Thyroid gland (tissue), 4 donors: ENCODE measurements around the gene RAB36. TPM values are rescaled to one million over a fixed set of nuclear protein-coding genes. Genes with fewer than 3 reads are reported as not detected.

Experiments
- DNase-seq, 2 donors: peaks; one replicate each; pipeline ENCODE4 v3.0.0-alpha.2; 2019
- H3K27ac ChIP-seq, 3 donors: fragments of 200-600 bp; sonication (generic); 1 replicate in 2 of 3; 2 replicates in 1 of 3; pipeline ENCODE4 v1.5.1; 2016 to 2019; ENCODE audit warnings: mild to moderate bottlenecking in 1 of 3, moderate library complexity in 1 of 3
- H3K27me3 ChIP-seq: fragments of 200-600 bp; sonication (generic); one replicate; pipeline ENCODE4 v1.5.1; 2019
- H3K36me3 ChIP-seq, 2 donors: fragments of 200-600 bp; sonication (generic); one replicate each; pipeline ENCODE4 v1.5.1; 2016 to 2019
- H3K4me1 ChIP-seq, 2 donors: fragments of 200-600 bp; sonication (generic); one replicate each; pipeline ENCODE4 v1.5.1; 2017 to 2019
- H3K4me3 ChIP-seq, 3 donors: fragments of 200-600 bp; sonication (generic); replicated peaks in 1 of 3; 1 replicate in 2 of 3; 2 replicates in 1 of 3; pipeline ENCODE4 v1.5.1; 2016; ENCODE audit warnings: mild to moderate bottlenecking in 1 of 3
- H3K9me3 ChIP-seq: fragments of 200-600 bp; sonication (generic); one replicate; pipeline ENCODE4 v1.5.1; 2017
- POLR2A ChIP-seq, 2 donors: fragments of 450-650 bp; IDR thresholded peaks; one replicate each; pipeline ENCODE4 v1.6.1; 2017; ENCODE audit warnings: antibody characterized with exemption in 2 of 2, mild to moderate bottlenecking in 2 of 2, moderate library complexity in 1 of 2
- WGBS, 2 donors: methylation state at CpG; one replicate each; pipeline ENCODE4 v1.1.5; 2017; 5-methylcytosine and 5-hydroxymethylcytosine counted together
- intact Hi-C: fragments of 100-400 bp; cut with DNase I; formaldehyde crosslinking; loops from one replicate; pipeline ENCODE4 v1.15.1; 2023
- total RNA-seq, 4 donors: library from RNA; depleted of rRNA; stranded (reverse); fragments of >200 nt; gene quantifications; one replicate each; pipeline ENCODE4 v1.2.3, GENCODE V29; 2016
- TF ChIP-seq, protein P1 (sequence below), 6 experiments: fragments of 200-600 bp in 3 of 6; fragments of 450-650 bp in 3 of 6; sonication (generic) in 3 of 6; IDR thresholded peaks; one replicate each; pipeline ENCODE4 v1.5.1; 2016 to 2019; ENCODE audit warnings: antibody characterized with exemption in 6 of 6, mild to moderate bottlenecking in 2 of 6, inconsistent platforms in 1 of 6, moderate library complexity in 1 of 6

RAB36 gene
- total RNA-seq, 4 donors from 2014 or later = 10.9 to 33.4 (median 27.8) TPM

DNA sequence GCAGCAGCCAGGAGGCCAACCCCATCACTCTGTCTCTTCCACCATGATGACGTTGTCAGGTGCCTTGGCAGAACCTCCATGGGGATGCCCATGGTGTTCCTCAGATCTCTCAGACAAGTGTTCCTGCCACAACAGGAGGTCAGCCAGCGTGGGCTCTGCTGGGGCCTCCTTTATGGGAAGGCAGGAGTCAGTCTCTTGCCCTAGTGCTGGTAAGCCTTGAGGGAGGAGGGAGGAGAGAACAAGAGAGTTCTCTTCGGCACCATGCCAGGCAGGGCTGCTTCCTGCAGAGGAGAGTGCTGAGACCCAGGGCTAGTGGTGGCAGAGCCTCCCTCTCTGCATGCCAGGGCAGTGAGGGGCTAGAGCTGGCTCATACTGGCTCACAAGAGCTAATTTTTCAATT, 42.5 kb upstream of the RAB36 start:
- DNase-seq = peak; percentile 59 to 67
- Histone ChIP-seq H3K36me3 (no peaks in the 10 kb centered on the region), H3K27ac (no peak overlapping the region), H3K4me3 (no peak overlapping the region), H3K27me3 (no peaks in the 10 kb centered on the region), H3K9me3 (no peaks in the 10 kb centered on the region), H3K4me1 (peaks cover 22 to 43% of the 10 kb centered on the region in 2 donors)
- intact Hi-C loops = no loop called here
- WGBS, 2 donors = 81 to 83% methylated on average over 2 to 3 of the region's 3 CpGs
- TF ChIP-seq POLR2A (IDR thresholded peaks at IDR 0.05) = no peak
- TF ChIP-seq, protein P1, sequence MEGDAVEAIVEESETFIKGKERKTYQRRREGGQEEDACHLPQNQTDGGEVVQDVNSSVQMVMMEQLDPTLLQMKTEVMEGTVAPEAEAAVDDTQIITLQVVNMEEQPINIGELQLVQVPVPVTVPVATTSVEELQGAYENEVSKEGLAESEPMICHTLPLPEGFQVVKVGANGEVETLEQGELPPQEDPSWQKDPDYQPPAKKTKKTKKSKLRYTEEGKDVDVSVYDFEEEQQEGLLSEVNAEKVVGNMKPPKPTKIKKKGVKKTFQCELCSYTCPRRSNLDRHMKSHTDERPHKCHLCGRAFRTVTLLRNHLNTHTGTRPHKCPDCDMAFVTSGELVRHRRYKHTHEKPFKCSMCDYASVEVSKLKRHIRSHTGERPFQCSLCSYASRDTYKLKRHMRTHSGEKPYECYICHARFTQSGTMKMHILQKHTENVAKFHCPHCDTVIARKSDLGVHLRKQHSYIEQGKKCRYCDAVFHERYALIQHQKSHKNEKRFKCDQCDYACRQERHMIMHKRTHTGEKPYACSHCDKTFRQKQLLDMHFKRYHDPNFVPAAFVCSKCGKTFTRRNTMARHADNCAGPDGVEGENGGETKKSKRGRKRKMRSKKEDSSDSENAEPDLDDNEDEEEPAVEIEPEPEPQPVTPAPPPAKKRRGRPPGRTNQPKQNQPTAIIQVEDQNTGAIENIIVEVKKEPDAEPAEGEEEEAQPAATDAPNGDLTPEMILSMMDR (IDR thresholded peaks at IDR 0.05) = no peak

DNA sequence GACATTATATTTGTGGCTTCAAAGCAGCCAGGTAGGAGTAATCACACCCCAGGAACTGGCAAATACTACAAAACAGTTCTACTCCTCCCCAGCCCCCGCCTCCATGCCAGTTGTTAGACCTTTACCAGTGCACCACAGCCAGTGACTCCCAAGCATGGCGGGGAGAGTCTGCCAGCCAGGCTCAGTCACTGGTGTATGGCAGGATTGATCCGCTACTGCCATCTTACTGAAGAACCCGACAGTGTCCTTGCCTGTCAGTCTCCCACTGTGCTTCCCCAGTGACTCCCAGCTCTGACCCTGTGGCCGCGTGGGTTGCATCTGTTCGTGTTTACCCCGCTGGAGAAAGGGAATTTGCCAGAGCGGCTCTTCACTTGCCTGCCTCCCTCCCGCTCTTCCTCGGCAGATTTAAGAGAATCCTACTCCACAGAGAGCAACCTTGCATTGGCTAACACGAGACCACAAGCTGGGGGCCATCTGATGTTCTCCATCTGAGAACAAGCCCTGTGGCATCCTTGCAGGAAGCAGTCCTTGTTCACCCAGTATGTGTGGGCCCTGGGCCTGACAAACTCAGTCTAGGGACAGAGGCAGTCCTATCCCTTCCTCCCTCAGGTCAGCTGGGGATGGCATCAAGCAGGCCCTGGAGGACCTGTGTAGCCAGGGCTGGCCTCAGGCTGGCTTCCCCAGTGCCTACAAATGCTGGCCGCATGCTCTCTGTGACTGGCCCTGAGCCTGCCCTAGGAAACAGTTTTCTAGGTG, 41.9 kb upstream of the RAB36 start:
- TF ChIP-seq POLR2A (IDR thresholded peaks at IDR 0.05) = no peak
- TF ChIP-seq, protein P1 (IDR thresholded peaks at IDR 0.05) = no peak
- H3K36me3 ChIP-seq = no peaks in the 10 kb centered on the region
- DNase-seq = peak in 1 of 2 donors; percentile 17
- H3K4me1 ChIP-seq = peaks cover 16 to 37% of the 10 kb centered on the region in 2 donors
- no peak overlapping the region for H3K4me3 ChIP-seq
- H3K9me3 ChIP-seq = no peaks in the 10 kb centered on the region
- 90 to 94% methylated on average over 12 to 13 of the region's 13 CpGs for WGBS, 2 donors
- intact Hi-C loops = no loop called here
- H3K27ac ChIP-seq = no peak overlapping the region
- no peaks in the 10 kb centered on the region for H3K27me3 ChIP-seq

DNA sequence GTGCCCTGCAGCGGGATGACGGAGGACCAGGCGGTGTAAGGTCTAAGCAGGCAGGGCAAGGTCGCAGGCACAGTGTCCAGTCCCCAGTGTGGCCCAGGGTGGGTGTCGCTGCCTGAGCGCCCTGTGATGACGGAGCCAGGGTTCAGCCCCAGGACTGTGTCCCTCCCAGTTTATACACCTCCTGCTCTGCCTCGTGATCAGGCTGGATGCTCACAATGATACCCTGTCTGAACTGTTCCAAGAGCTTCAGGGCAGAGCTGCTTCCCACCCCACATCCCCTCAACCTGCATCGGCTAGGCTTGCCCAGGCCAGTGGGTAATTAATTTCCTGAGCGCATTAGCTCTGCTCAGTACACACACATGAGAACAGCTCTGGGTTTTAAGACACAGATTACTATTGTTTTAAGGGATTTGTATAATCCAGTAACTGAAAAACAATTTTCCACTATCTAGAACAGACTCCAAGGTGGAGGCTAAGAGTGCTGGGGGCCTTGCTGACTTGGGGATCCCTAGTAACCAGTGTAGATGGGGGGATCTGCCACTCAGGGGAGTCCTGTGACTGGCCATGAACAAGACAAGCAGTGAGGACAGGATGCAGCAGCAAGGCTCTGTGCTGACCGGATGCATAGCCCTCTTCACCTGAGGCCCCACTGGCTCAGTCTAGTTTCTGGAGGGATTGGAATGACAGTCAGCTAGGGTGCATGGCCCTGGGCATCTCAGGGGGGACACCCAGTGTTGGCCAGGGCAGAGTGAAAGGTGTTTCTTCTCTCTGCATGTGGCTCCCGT, 40.9 kb upstream of the RAB36 start:
- Histone ChIP-seq H3K9me3 (no peaks in the 10 kb centered on the region), H3K27ac (no peak overlapping the region), H3K4me3 (no peak overlapping the region), H3K4me1 (peaks cover 6 to 27% of the 10 kb centered on the region in 2 donors), H3K27me3 (no peaks in the 10 kb centered on the region), H3K36me3 (no peaks in the 10 kb centered on the region)
- WGBS, 2 donors = 90% methylated on average over 10 to 12 of the region's 12 CpGs
- no peak for DNase-seq
- TF ChIP-seq, protein P1 (IDR thresholded peaks at IDR 0.05) = no peak
- no peak for TF ChIP-seq POLR2A (IDR thresholded peaks at IDR 0.05)
- intact Hi-C loops = no loop called here

DNA sequence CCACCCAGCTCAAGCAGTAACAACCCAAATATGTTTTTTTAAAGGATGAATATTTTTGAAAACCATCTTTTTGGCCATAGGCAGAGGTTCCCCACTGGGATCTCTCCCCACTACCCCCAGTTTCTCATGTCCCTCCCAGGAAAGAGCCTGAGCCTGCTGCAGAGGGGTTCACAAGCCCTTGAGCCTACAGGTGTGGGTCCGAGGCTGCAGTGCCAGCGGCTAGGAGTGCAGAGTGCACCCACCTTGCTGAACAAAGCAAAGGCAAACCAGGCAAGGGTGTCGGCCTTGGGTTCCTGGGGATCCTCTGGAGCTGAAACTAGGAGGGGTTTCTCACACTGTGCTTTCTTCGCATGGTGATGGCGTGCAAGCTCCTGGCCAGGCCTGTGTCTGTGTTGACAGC, 40.0 kb upstream of the RAB36 start:
- Histone ChIP-seq H3K27me3 (no peaks in the 10 kb centered on the region), H3K4me3 (no peak overlapping the region), H3K27ac (no peak overlapping the region), H3K9me3 (no peaks in the 10 kb centered on the region), H3K4me1 (peaks cover 0 to 18% of the 10 kb centered on the region in 2 donors), H3K36me3 (no peaks in the 10 kb centered on the region)
- TF ChIP-seq POLR2A (IDR thresholded peaks at IDR 0.05) = no peak
- TF ChIP-seq, protein P1 (IDR thresholded peaks at IDR 0.05) = no peak
- DNase-seq = no peak
- WGBS, 2 donors = 91 to 95% methylated on average over 5 of the region's 5 CpGs
- intact Hi-C loops = no loop called here

DNA sequence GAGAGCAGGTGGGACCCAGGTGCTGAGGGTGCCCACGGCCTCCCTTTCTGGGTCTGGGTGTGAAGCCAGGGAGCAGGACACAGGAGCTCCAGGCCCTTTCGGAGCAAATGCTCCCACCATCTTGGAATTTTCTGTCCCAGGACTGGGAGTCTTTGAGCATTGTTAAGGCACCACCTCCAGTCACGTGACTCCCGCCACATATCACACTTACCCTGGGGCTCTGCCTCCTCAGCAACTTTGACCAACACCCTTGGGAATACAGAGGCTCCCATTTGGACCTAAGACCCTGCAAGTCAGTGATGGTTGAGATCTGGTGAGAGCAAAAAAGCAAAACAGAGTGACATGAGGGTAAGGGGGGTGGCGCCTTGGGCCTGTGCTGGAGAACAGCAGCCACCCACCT, 39.4 kb upstream of the RAB36 start:
- no peak for TF ChIP-seq POLR2A (IDR thresholded peaks at IDR 0.05)
- TF ChIP-seq, protein P1 (IDR thresholded peaks at IDR 0.05) = no peak
- Histone ChIP-seq H3K4me1 (peaks cover 0 to 18% of the 10 kb centered on the region in 2 donors), H3K27me3 (no peaks in the 10 kb centered on the region), H3K9me3 (no peaks in the 10 kb centered on the region), H3K27ac (no peak overlapping the region), H3K4me3 (no peak overlapping the region), H3K36me3 (no peaks in the 10 kb centered on the region)
- 93 to 94% methylated on average over 4 to 5 of the region's 5 CpGs for WGBS, 2 donors
- intact Hi-C loops = no loop called here
- DNase-seq = no peak
